MM.1S (cell line): ENCODE measurements around the gene GRIK1.

ENCODE experiments used
- EZH2 ChIP-seq: fragments of 300-600 bp; sonication (generic); optimal IDR thresholded peaks from 2 replicates; pipeline ENCODE3; 2017; ENCODE audit warnings: low read depth, mild to moderate bottlenecking, antibody characterized with exemption, low read length, mixed read lengths
- EZH2phosphoT487 ChIP-seq: fragments of 300-600 bp; sonication (generic); IDR thresholded peaks from 2 replicates; pipeline ENCODE4 v1.6.1; 2018; ENCODE audit warnings: antibody characterized with exemption, low read length
- TF ChIP-seq, protein P1 (sequence below): fragments of 300-600 bp; sonication (generic); IDR thresholded peaks from 2 replicates; pipeline ENCODE4 v1.5.1; 2016; ENCODE audit warnings: antibody characterized with exemption, low read length, mixed read lengths

DNA sequence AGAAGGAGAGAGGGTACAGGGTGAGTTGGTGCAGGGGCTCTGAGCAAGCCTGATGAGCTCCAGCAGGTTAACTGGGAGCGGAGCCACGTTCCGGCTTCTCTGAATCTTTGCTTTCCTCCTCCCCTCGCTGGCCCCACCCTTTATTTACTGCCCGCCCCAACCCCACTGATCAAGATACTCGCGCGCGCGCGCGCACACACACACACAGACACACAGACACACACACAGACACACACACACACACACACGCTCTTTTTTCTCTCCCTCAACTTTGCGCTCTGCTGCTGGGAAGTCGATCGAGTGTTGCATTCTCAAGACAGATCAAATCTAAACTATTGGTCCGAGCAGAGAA lies at the start of gene GRIK1:
- TF ChIP-seq, protein P1, sequence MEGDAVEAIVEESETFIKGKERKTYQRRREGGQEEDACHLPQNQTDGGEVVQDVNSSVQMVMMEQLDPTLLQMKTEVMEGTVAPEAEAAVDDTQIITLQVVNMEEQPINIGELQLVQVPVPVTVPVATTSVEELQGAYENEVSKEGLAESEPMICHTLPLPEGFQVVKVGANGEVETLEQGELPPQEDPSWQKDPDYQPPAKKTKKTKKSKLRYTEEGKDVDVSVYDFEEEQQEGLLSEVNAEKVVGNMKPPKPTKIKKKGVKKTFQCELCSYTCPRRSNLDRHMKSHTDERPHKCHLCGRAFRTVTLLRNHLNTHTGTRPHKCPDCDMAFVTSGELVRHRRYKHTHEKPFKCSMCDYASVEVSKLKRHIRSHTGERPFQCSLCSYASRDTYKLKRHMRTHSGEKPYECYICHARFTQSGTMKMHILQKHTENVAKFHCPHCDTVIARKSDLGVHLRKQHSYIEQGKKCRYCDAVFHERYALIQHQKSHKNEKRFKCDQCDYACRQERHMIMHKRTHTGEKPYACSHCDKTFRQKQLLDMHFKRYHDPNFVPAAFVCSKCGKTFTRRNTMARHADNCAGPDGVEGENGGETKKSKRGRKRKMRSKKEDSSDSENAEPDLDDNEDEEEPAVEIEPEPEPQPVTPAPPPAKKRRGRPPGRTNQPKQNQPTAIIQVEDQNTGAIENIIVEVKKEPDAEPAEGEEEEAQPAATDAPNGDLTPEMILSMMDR, result no peak
- TF ChIP-seq EZH2, result no peak
- TF ChIP-seq EZH2phosphoT487, result no peak
